H1 (cell line): ENCODE measurements around the gene MRTFA. TPM values are rescaled to one million over a fixed set of nuclear protein-coding genes. Genes with fewer than 3 reads are reported as not detected.

Experiments
- CTCF ChIA-PET: fragments of 300-600 bp; sonication (Branson Sonifier 250); formaldehyde crosslinking; loops from one replicate; lab custom pipeline; 2021; ENCODE audit not compliant: partially characterized antibody; lab: Charles Lee
- POLR2A ChIA-PET: fragments of 300-600 bp; sonication (Branson Sonifier 250); formaldehyde crosslinking; loops from one replicate; lab custom pipeline; 2021; ENCODE audit warnings: inconsistent platforms; ENCODE audit not compliant: partially characterized antibody; lab: Charles Lee
- DNase-seq, 2 experiments: peaks; one replicate each; pipeline versions ENCODE4 v3.0.0 to v3.0.0-alpha.2; 2010 to 2022; ENCODE audit warnings: low spot score in 2 of 2, low read depth in 1 of 2, mixed read lengths in 1 of 2
- FAIRE-seq: peaks from 2 replicates; lab custom pipeline; 2011; peaks lifted over from hg19 to GRCh38; lab: Jason Lieb, UNC
- H2AFZ ChIP-seq: 2 replicates; pipeline ENCODE4 v1.8.1; 2012; ENCODE audit warnings: low read length, inconsistent platforms
- H2AK5ac ChIP-seq: 2 replicates; pipeline ENCODE4 v1.6.1; 2013; ENCODE audit warnings: low read depth, low read length
- H2BK120ac ChIP-seq: replicated peaks from 2 replicates; pipeline ENCODE3; 2013; ENCODE audit warnings: low read depth, low read length, inconsistent platforms
- H2BK12ac ChIP-seq: 2 replicates; pipeline ENCODE4 v1.6.1; 2013; ENCODE audit warnings: low read depth, low read length
- H2BK15ac ChIP-seq: 2 replicates; pipeline ENCODE4 v1.6.1; 2013; ENCODE audit warnings: low read length
- H2BK20ac ChIP-seq: 2 replicates; pipeline ENCODE4 v1.6.1; 2013; ENCODE audit warnings: low read length
- H2BK5ac ChIP-seq: 2 replicates; pipeline ENCODE4 v1.6.1; 2013; ENCODE audit warnings: low read depth, low read length
- H3K14ac ChIP-seq: 2 replicates; pipeline ENCODE4 v1.6.1; 2013; ENCODE audit warnings: inconsistent platforms; ENCODE audit not compliant: insufficient read length
- H3K18ac ChIP-seq: 2 replicates; pipeline ENCODE4 v1.6.1; 2013; ENCODE audit warnings: low read length; ENCODE audit errors: extremely low read depth
- H3K23ac ChIP-seq: 2 replicates; pipeline ENCODE4 v1.6.1; 2013; ENCODE audit warnings: inconsistent platforms; ENCODE audit not compliant: insufficient read length
- H3K23me2 ChIP-seq: 2 replicates; pipeline ENCODE4 v1.6.1; 2013; ENCODE audit warnings: low read depth, low read length
- H3K27ac ChIP-seq: 2 replicates; pipeline ENCODE4 v1.6.1; 2011; ENCODE audit warnings: low read depth, low read length, inconsistent platforms
- H3K27me3 ChIP-seq, 4 experiments: replicated peaks in 1 of 4; 1 replicate in 1 of 4; 2 replicates in 3 of 4; pipeline versions ENCODE4 v1.6.1 to v1.8.1; 2011 to 2013; ENCODE audit warnings: low read length in 3 of 4, mild to moderate bottlenecking in 3 of 4, inconsistent platforms in 2 of 4, mixed read lengths in 2 of 4, moderate library complexity in 1 of 4; ENCODE audit not compliant: control insufficient read depth in 3 of 4, insufficient read depth in 3 of 4; ENCODE audit errors: extremely low read depth in 1 of 4
- H3K36me3 ChIP-seq, 4 experiments: 2 replicates each; pipeline versions ENCODE4 v1.6.1 to v1.8.1; 2011 to 2013; ENCODE audit warnings: mild to moderate bottlenecking in 4 of 4, low read length in 3 of 4, moderate library complexity in 2 of 4, control low read depth in 1 of 4, inconsistent platforms in 1 of 4; ENCODE audit not compliant: insufficient read depth in 4 of 4, control insufficient read depth in 2 of 4
- H3K4ac ChIP-seq: replicated peaks from 2 replicates; pipeline ENCODE3; 2013; ENCODE audit warnings: low read length, low read depth, mixed read lengths, inconsistent platforms; ENCODE audit not compliant: insufficient read length
- H3K4me1 ChIP-seq, 4 experiments: replicated peaks in 1 of 4; 1 replicate in 1 of 4; 2 replicates in 3 of 4; pipeline versions ENCODE4 v1.6.1 to v1.8.1; 2011 to 2013; ENCODE audit warnings: low read length in 3 of 4, inconsistent platforms in 2 of 4, mixed read lengths in 1 of 4; ENCODE audit not compliant: insufficient read depth in 4 of 4, control insufficient read depth in 3 of 4
- H3K4me2 ChIP-seq, 2 experiments: 2 replicates each; pipeline versions ENCODE4 v1.6.1 to v1.8.1; 2011 to 2013; ENCODE audit warnings: low read depth in 2 of 2, low read length in 2 of 2, control low read depth in 1 of 2, inconsistent platforms in 1 of 2, mild to moderate bottlenecking in 1 of 2; ENCODE audit not compliant: insufficient read depth in 1 of 2
- H3K4me3 ChIP-seq, 4 experiments: fragments of 200-600, 300-600 bp in 1 of 4; sonication (generic), shearing (Covaris generic), sonication (Bioruptor Twin) in 1 of 4; 2 replicates each; pipeline versions ENCODE4 v1.5.1 to v1.8.1; 2011 to 2016; ENCODE audit warnings: low read length in 4 of 4, low read depth in 3 of 4, control low read depth in 2 of 4, inconsistent platforms in 2 of 4, mild to moderate bottlenecking in 2 of 4, mixed read lengths in 1 of 4, moderate library complexity in 1 of 4; ENCODE audit not compliant: insufficient read depth in 2 of 4; ENCODE audit errors: extremely low read depth in 1 of 4
- H3K56ac ChIP-seq: replicated peaks from 2 replicates; pipeline ENCODE3; 2013; ENCODE audit warnings: low read depth, mild to moderate bottlenecking, mixed read lengths, low read length, inconsistent platforms; ENCODE audit not compliant: insufficient read length
- H3K79me1 ChIP-seq: 2 replicates; pipeline ENCODE4 v1.6.1; 2013; ENCODE audit warnings: low read depth, low read length, control low read depth
- H3K79me2 ChIP-seq, 2 experiments: 2 replicates each; pipeline versions ENCODE4 v1.6.1 to v1.8.1; 2012 to 2013; ENCODE audit warnings: low read length in 2 of 2, mild to moderate bottlenecking in 2 of 2, inconsistent platforms in 1 of 2; ENCODE audit not compliant: insufficient read depth in 2 of 2, control insufficient read depth in 1 of 2
- H3K9ac ChIP-seq, 4 experiments: replicated peaks in 1 of 4; 1 replicate in 1 of 4; 2 replicates in 3 of 4; pipeline versions ENCODE4 v1.6.1 to v1.8.1; 2011 to 2013; ENCODE audit warnings: low read depth in 3 of 4, low read length in 3 of 4, control low read depth in 2 of 4, mild to moderate bottlenecking in 2 of 4, moderate library complexity in 2 of 4, inconsistent platforms in 1 of 4; ENCODE audit errors: extremely low read depth in 1 of 4
- H3K9me3 ChIP-seq, 2 experiments: 2 replicates each; pipeline versions ENCODE4 v1.6.1 to v1.8.1; 2012 to 2013; ENCODE audit warnings: mild to moderate bottlenecking in 2 of 2, moderate library complexity in 2 of 2, control low read depth in 1 of 2, inconsistent platforms in 1 of 2, low read depth in 1 of 2, low read length in 1 of 2, mixed read lengths in 1 of 2; ENCODE audit not compliant: insufficient read depth in 2 of 2
- H4K20me1 ChIP-seq, 2 experiments: replicated peaks in 1 of 2; 2 replicates each; pipeline versions ENCODE3 to v1.8.1; 2011 to 2013; ENCODE audit warnings: inconsistent platforms in 2 of 2, low read length in 2 of 2, mild to moderate bottlenecking in 1 of 2; ENCODE audit not compliant: insufficient read depth in 2 of 2, control insufficient read depth in 1 of 2
- H4K5ac ChIP-seq: 2 replicates; pipeline ENCODE4 v1.6.1; 2013; ENCODE audit warnings: low read length, low read depth, mixed read lengths, inconsistent platforms; ENCODE audit not compliant: insufficient read length
- H4K8ac ChIP-seq: 2 replicates; pipeline ENCODE4 v1.8.0; 2013; ENCODE audit warnings: mild to moderate bottlenecking, moderate library complexity, low read length, inconsistent platforms; ENCODE audit not compliant: insufficient read depth; ENCODE audit errors: extremely low read depth
- H4K91ac ChIP-seq: replicated peaks from 2 replicates; pipeline ENCODE3; 2013; ENCODE audit warnings: low read length, mixed read lengths, inconsistent platforms; ENCODE audit not compliant: insufficient read length
- POLR2A ChIP-seq, 2 experiments: IDR thresholded peaks; 1 replicate in 1 of 2; 2 replicates in 1 of 2; pipeline ENCODE4 v1.6.1; 2011; ENCODE audit warnings: low read depth in 2 of 2, low read length in 2 of 2, mild to moderate bottlenecking in 2 of 2; ENCODE audit errors: control extremely low read depth in 1 of 2
- WGBS, 2 experiments: shearing (Covaris generic) in 1 of 2; methylation state at CpG; one replicate each; pipeline versions ENCODE4 v1.1.6 to v1.1.7; 2013 to 2015; ENCODE audit warnings: low lambda C conversion rate in 2 of 2, mixed read lengths in 2 of 2, inconsistent platforms in 1 of 2, low coverage in 1 of 2, missing lambda C conversion rate in 1 of 2; ENCODE audit not compliant: insufficient replicate concordance in 2 of 2, insufficient coverage in 1 of 2, insufficient read length in 1 of 2; ENCODE audit errors: extremely low coverage in 1 of 2, missing lambda C conversion rate in 1 of 2; 5-methylcytosine and 5-hydroxymethylcytosine counted together
- polyA plus RNA-seq, 7 experiments: library from polyadenylated mRNA; depleted of rRNA in 3 of 7; stranded (reverse) in 5 of 7; unstranded in 2 of 7; fragments of >200 nt in 5 of 7; fragments of 200-250 nt in 2 of 7; gene quantifications; 1 replicate in 5 of 7; 2 replicates in 1 of 7; 4 replicates in 1 of 7; pipeline versions ENCODE4 v1.2.1 to v1.2.3, GENCODE V29; 2011 to 2013; ENCODE audit warnings: missing spikeins in 2 of 7, mixed read lengths in 2 of 7
- total RNA-seq: library from RNA; stranded (reverse); fragmentation: NEBNext Ultra II Directional; extraction: Animal tissue kit (Norgen Biotek cat#: 25700); gene quantifications from 2 replicates; pipeline ENCODE4 v1.2.1, GENCODE V29; 2021

The MRTFA gene
- total and polyA plus RNA-seq, 2 of the 8 experiments (the other 6 are each of a cell fraction or from before 2014, with no cell fraction given) = 5.4 to 37.9 TPM

DNA sequence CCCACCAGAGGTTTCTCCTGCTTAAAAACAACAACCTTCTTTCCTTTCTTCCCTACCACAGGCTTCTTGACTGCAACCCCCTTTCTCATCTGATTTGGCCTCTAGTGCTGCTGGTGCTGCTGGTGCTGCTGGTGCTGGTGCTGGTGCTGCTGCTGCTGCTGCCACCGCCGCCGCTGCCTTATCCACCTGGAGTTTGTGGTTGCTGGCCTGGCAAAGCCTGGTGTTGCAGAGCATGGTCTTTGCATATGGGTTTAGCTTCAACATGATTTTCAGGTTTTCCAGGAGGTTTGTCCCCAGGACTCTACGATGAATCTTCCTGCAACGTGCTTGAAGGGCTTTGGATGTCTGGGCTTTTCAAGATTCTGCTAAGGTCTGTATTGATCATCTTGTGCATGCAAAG is 49.7 kb downstream of the MRTFA start:
- peaks cover 0 to 1% of the 10 kb centered on the region in 2 experiments for H4K20me1 ChIP-seq
- H3K23ac ChIP-seq = no peak overlapping the region
- no peak overlapping the region for H3K27ac ChIP-seq
- no peak overlapping the region for H3K14ac ChIP-seq
- H4K8ac ChIP-seq = no peak overlapping the region; the same call in 1 of the 2 replicates
- 90% methylated on average over 5 of the region's 5 CpGs; no CpG with 5 or more reads in 1 of the 2 experiments for WGBS, 2 experiments
- H2BK20ac ChIP-seq = no peak overlapping the region
- FAIRE-seq = no peak
- H3K56ac ChIP-seq = no peak overlapping the region
- H2BK120ac ChIP-seq = no peak overlapping the region
- CTCF ChIA-PET = interaction anchor here (1.1 to 1.3 kb wide), 4 partner anchors 53 to 150 kb away, joined by 3 to 5 read pairs (median 3); no protein-coding TSS in a partner anchor
- H4K5ac ChIP-seq = no peak overlapping the region
- H3K18ac ChIP-seq = no peak overlapping the region
- no peaks in the 10 kb centered on the region for H3K27me3 ChIP-seq
- no peaks in the 10 kb centered on the region for H3K4me1 ChIP-seq
- H2BK12ac ChIP-seq = no peak overlapping the region
- DNase-seq = no peak
- H2BK15ac ChIP-seq = no peak overlapping the region
- peaks cover 3 to 6% of the 10 kb centered on the region in 2 experiments; a peak in 3 of 4 replicates for H3K9me3 ChIP-seq
- no peak overlapping the region for H2AFZ ChIP-seq
- no peak overlapping the region for H2BK5ac ChIP-seq
- no peak overlapping the region for H3K4ac ChIP-seq
- no peaks in the 10 kb centered on the region for H3K79me1 ChIP-seq
- H3K23me2 ChIP-seq = no peaks in the 10 kb centered on the region
- TF ChIP-seq POLR2A (IDR thresholded peaks at IDR 0.05; ENCODE audit: control extremely low read depth in 1 of 2, low read depth in 2 of 2, low read length in 2 of 2) = no peak
- no peak overlapping the region for H3K9ac ChIP-seq
- H4K91ac ChIP-seq = no peak overlapping the region
- H3K79me2 ChIP-seq = peaks cover 0 to 4% of the 10 kb centered on the region in 2 experiments; a peak in 1 of 4 replicates
- no peak overlapping the region for H2AK5ac ChIP-seq
- peaks cover 0 to 6% (median 2%) of the 10 kb centered on the region in 4 experiments; a peak in 2 of 8 replicates for H3K36me3 ChIP-seq
- no peak overlapping the region for H3K4me2 ChIP-seq
- no peak overlapping the region for H3K4me3 ChIP-seq
- POLR2A ChIA-PET = no interaction called here
